Measurements from ENCODE around the gene PET100. TPM values are rescaled to one million over a fixed set of nuclear protein-coding genes. Genes with fewer than 3 reads are reported as not detected.

The PET100 gene
- polyA plus RNA-seq, 2 of the 4 experiments (the other 2 are of a cell fraction), result 48.6 to 99.3 TPM

GRCh38 chr19:7631577-7631976, 2.0 kb downstream of the PET100 start:
- no peak for FAIRE-seq
- H3K4me2 ChIP-seq, result no peak overlapping the region
- CTCF ChIA-PET, result interaction anchor here (1.0 to 2.4 kb wide), 4 partner anchors 20 to 277 kb away, joined by 3 to 7 read pairs (median 4); partner anchors contain the start of gene TRAPPC5
- no peaks in the 10 kb centered on the region for H3K9me3 ChIP-seq
- no peak overlapping the region for H3K4me3 ChIP-seq
- H3K4me1 ChIP-seq, result peaks cover 14% of the 10 kb centered on the region; the same call in 1 of the 3 replicates
- no peak for DNase-seq (ENCODE audit: low read depth in 1 of 2, low spot score in 1 of 2)
- TF ChIP-seq PHF8 (IDR thresholded peaks at IDR 0.05; ENCODE audit: borderline replicate concordance, low read depth) (no peak), E2F6 (IDR thresholded peaks at IDR 0.05; ENCODE audit: borderline replicate concordance, low read depth) (no peak), HOXA7 (CRISPR knock-in tag; IDR thresholded peaks at IDR 0.05) (no peak), KDM5A (IDR thresholded peaks at IDR 0.05) (no peak), HEYL (CRISPR knock-in tag; IDR thresholded peaks at IDR 0.05) (no peak)
- H3K27ac ChIP-seq, result no peak overlapping the region
- POLR2A ChIA-PET, result no interaction called here
- no peak for ATAC-seq
- WGBS (ENCODE audit: missing lambda C conversion rate), result 72% methylated on average over 8 of the region's 12 CpGs

- no peak for TF ChIP-seq HOXB13 (CRISPR knock-in tag; IDR thresholded peaks at IDR 0.05; ENCODE audit: low read depth)
These were observed 3.0 kb downstream of the PET100 start for GRCh38 chr19:7632340-7633203.

GRCh38 chr19:7633698-7634097, 4.1 kb downstream of the PET100 start, which contains the start of gene PCP2:
PCP2 (minus strand) TSS chr19:7633719; CDS start chr19:7633457, 262 bp downstream.
- Histone ChIP-seq H3K4me3 (no peak within 1 kb of the TSS), H3K27ac (no peak within 1 kb of the TSS), H3K4me1 (peaks cover 7% of the 10 kb centered on the region; the same call in 1 of the 3 replicates), H3K4me2 (no peak within 1 kb of the TSS), H3K9me3 (no peaks in the 10 kb centered on the region)
- ChIA-PET POLR2A (interaction anchor here (2.3 kb wide), 1 partner anchor 9 kb away, joined by 6 read pairs; no protein-coding TSS in a partner anchor), CTCF (interaction anchor here (1.0 to 2.2 kb wide), 2 partner anchors 65 to 166 kb away, joined by 3 to 12 read pairs; no protein-coding TSS in a partner anchor)
- ATAC-seq, result no peak
- TF ChIP-seq FOSB (CRISPR knock-in tag; IDR thresholded peaks at IDR 0.05) (no peak), RAD21 (conservative IDR thresholded peaks at IDR 0.05 in 1 of 2, IDR thresholded peaks at IDR 0.05 in 1 of 2) (no peak)
- no CpG with 5 or more reads among the region's 2 CpGs for WGBS (ENCODE audit: missing lambda C conversion rate)
- no peak for FAIRE-seq
- no peak for DNase-seq (ENCODE audit: low read depth in 1 of 2, low spot score in 1 of 2)

More at GRCh38 chr19:7632340-7633203, 3.0 kb downstream of the PET100 start:
- Histone ChIP-seq H3K27ac (no peak overlapping the region), H3K4me3 (no peak overlapping the region), H3K4me2 (no peak overlapping the region), H3K9me3 (no peaks in the 10 kb centered on the region), H3K4me1 (peaks cover 14% of the 10 kb centered on the region; the same call in 1 of the 3 replicates)
- ATAC-seq (no peak), DNase-seq (ENCODE audit: low read depth in 1 of 2, low spot score in 1 of 2) (no peak), FAIRE-seq (no peak)
- WGBS (ENCODE audit: missing lambda C conversion rate), result 87% methylated on average over 15 of the region's 40 CpGs
- ChIA-PET CTCF (interaction anchor here (1.3 to 2.2 kb wide), 2 partner anchors 48 to 64 kb away, joined by 5 to 12 read pairs; partner anchors contain the start of gene TRAPPC5), POLR2A (interaction anchor here (2.3 kb wide), 1 partner anchor 8 kb away, joined by 6 read pairs; no protein-coding TSS in a partner anchor)

DNA sequence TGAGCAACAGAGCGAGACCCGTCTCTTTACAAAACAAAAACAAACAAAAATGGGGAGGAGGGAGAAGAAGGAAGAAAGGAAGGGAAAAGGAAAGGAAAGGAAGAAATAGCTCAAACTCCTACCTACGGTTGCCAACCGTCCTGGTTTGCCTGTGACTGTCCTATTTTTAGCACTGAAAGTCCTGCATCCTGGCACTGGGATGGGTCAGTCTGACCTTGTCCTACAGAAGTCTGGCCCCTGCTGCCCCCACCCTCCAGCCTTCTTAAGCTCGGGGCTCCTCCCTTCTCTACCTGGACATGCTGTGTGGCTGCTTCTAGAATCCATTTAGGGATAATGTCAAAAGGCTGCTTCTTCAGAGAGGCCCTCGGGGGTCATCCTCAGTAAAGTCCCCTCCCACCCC, 6.1 kb downstream of the PET100 start:
- Histone ChIP-seq H3K4me2 (no peak overlapping the region), H3K27ac (no peak overlapping the region), H3K4me3 (no peak overlapping the region), H3K9me3 (no peaks in the 10 kb centered on the region), H3K4me1 (peaks cover 4% of the 10 kb centered on the region; the same call in 1 of the 3 replicates)
- WGBS (ENCODE audit: missing lambda C conversion rate), result 43% methylated on average over 6 of the region's 6 CpGs
- no peak for FAIRE-seq
- DNase-seq (ENCODE audit: low read depth in 1 of 2, low spot score in 1 of 2), result no peak
- CTCF ChIA-PET, result no interaction called here
- POLR2A ChIA-PET, result no interaction called here
- ATAC-seq, result no peak
- TF ChIP-seq HMGXB4 (CRISPR knock-in tag; IDR thresholded peaks at IDR 0.05; ENCODE audit: borderline replicate concordance) (no peak), EP300 (IDR thresholded peaks at IDR 0.05) (no peak), BCL3 (IDR thresholded peaks at IDR 0.05) (no peak), RAD21 (conservative IDR thresholded peaks at IDR 0.05 in 1 of 2, IDR thresholded peaks at IDR 0.05 in 1 of 2) (no peak), TP53 (CRISPR knock-in tag; IDR thresholded peaks at IDR 0.05) (no peak), ZSCAN20 (CRISPR knock-in tag; IDR thresholded peaks at IDR 0.05) (no peak), HOXB5 (CRISPR knock-in tag; IDR thresholded peaks at IDR 0.05) (no peak), KDM1A (IDR thresholded peaks at IDR 0.05; ENCODE audit: low read depth) (no peak), REST (IDR thresholded peaks at IDR 0.05) (no peak), PHF8 (IDR thresholded peaks at IDR 0.05; ENCODE audit: borderline replicate concordance, low read depth) (no peak), HDAC2 (IDR thresholded peaks at IDR 0.05) (no peak), MAZ (IDR thresholded peaks at IDR 0.05; ENCODE audit: borderline replicate concordance, low read depth, low read length) (no peak)

Measured in A549 (cell line).